Brain pericyte (primary cell): ENCODE data around the gene EPHB1.

Experiments used
- DNase-seq: peaks from one replicate; pipeline ENCODE4 v3.0.0-alpha.2; 2012; ENCODE audit warnings: low read depth, low spot score

The EPHB1 gene

GRCh38 chr3:134794950-134795745, at the start of gene EPHB1:
EPHB1 (plus strand) TSS chr3:134795260.
- peak; percentile 59 for DNase-seq

GRCh38 chr3:134748698-134749097, 46.4 kb upstream of the EPHB1 start:
- no peak for DNase-seq

GRCh38 chr3:134749174-134749573, 45.9 kb upstream of the EPHB1 start:
- no peak for DNase-seq

- DNase-seq, result no peak
These were observed 45.1 kb upstream of the EPHB1 start for GRCh38 chr3:134749802-134750553.

- DNase-seq, result no peak
These were observed 43.2 kb upstream of the EPHB1 start for GRCh38 chr3:134751831-134752230.

- no peak for DNase-seq
These were observed 42.1 kb upstream of the EPHB1 start for GRCh38 chr3:134752761-134753461.

- no peak for DNase-seq
These were observed 40.9 kb upstream of the EPHB1 start for GRCh38 chr3:134753999-134754742.

GRCh38 chr3:134754768-134755559, 40.1 kb upstream of the EPHB1 start:
- no peak for DNase-seq

- DNase-seq, result no peak
These were observed 39.2 kb upstream of the EPHB1 start for GRCh38 chr3:134755821-134756220.

- no peak for DNase-seq
These were observed 37.5 kb upstream of the EPHB1 start for GRCh38 chr3:134757549-134758069.

GRCh38 chr3:134761213-134761612, 33.8 kb upstream of the EPHB1 start:
- no peak for DNase-seq

- DNase-seq, result no peak
These were observed 33.0 kb upstream of the EPHB1 start for GRCh38 chr3:134762016-134762415.

- DNase-seq, result no peak
These were observed 29.6 kb upstream of the EPHB1 start for GRCh38 chr3:134765468-134765867.

- no peak for DNase-seq
These were observed 28.8 kb upstream of the EPHB1 start for GRCh38 chr3:134766290-134766689.

- DNase-seq, result no peak
These were observed 26.9 kb upstream of the EPHB1 start for GRCh38 chr3:134768116-134768515.

GRCh38 chr3:134768837-134769236, 26.2 kb upstream of the EPHB1 start:
- DNase-seq, result no peak

- no peak for DNase-seq
These were observed 25.7 kb upstream of the EPHB1 start for GRCh38 chr3:134769287-134769868.

GRCh38 chr3:134772011-134772410, 23.0 kb upstream of the EPHB1 start:
- DNase-seq, result no peak

GRCh38 chr3:134772591-134772990, 22.5 kb upstream of the EPHB1 start:
- no peak for DNase-seq

- DNase-seq, result no peak
These were observed 19.2 kb upstream of the EPHB1 start for GRCh38 chr3:134775831-134776230.
